ENCODE measurements around the gene OSCP1.

The OSCP1 gene

GRCh38 chr1:36446271-36446670, 4.0 kb downstream of the OSCP1 start:
- peak; percentile 49 for DNase-seq

GRCh38 chr1:36443297-36443696, 7.0 kb downstream of the OSCP1 start:
- DNase-seq = no peak

DNA sequence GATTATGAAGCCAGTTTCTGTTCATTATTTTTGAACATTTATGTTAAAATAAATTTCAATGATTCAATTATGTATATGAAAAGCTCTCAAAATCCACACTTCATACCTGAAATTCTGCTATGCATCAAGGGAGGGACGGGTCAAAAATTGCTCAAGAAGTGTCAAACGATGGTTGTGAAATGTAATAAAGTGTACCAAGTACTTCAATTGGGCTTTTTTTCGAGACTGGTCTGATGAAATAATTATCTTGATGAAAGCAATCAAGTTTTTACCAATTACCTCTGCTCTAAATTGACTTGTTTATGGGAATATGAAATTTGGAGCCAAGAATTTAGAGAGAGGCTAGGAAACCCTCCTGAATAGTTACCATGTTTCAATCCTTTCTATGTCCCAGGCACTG, 7.9 kb downstream of the OSCP1 start:
- DNase-seq = no peak

GRCh38 chr1:36440646-36441045, 9.6 kb downstream of the OSCP1 start:
- no peak for DNase-seq

DNA sequence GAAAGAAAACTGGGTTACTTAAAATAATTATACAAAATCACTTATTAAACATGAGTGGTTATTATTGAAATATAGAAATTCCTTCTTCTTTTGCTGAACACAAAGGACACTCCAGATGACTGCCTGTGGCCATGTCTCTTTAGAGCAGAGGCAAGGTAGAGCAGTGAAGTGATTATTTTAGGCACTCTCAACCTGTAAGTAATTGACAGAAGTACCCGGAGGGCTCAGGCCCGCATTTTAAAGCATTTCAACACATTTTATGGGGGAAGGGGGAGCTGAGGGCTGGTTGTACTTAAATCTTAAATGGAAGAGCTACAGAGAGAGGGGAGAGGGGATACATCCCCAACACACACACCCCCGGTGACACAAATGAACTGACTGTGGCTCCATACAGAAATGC, 10.2 kb downstream of the OSCP1 start:
- no peak for DNase-seq

DNA sequence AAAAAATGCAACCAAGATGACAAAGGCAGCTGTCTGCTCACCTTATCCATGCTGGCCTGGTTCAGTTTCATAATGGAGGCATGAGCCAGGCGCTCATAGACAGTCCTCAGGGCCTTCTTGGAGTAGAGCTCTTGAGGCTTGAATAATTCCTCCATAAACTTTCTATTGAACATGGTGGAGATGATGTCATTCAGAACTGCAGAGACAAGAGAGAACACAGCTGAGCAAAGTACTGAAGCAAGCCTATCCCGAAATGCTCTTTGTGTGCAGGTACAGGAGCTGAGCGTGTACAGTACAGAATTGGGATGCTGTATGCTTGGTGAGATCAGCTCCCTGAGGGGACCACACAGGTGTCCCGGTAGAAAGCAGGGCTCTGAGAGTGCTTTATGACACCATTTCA, 11.5 kb downstream of the OSCP1 start:
- DNase-seq = no peak

DNA sequence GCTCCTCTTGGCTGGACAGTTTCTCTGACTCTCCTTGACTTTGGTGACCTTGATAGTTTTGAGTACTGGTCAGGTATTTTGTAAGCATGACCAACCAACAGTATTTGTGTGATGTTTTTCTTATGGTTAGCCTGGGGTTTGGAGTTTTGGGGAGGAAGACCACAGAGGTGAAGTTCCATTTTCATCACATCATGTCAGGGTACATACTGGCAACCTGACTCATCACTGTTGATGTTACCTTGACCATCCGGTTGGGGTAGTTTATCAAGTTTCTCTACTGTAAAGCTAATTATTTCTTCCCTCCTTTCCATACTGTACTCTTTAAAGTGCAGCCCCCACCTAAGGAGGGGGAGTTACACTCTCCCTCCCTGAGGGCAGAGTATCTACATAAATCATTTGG, 13.4 kb downstream of the OSCP1 start:
- no peak for DNase-seq

GRCh38 chr1:36433102-36433501, 17.1 kb downstream of the OSCP1 start:
- DNase-seq = no peak

DNA sequence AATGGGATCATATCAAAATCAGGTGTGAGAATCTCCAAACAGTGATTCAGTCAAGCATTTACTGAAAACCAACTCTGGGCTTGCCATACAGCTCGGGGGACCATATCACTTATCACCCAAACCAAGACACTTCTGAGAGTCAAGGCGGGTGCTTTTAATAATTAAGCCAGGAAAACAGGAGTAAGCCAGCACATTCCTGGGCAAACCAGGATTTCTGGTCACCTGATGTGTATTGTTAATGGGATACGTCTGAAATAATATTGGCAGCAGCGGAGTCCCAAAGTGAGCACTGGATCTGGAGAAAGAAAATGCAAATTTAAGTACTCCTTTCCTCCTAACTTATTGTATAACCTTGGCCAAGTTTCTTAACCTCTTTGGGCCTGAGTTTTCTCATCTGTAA, 17.6 kb downstream of the OSCP1 start:
- DNase-seq = no peak

DNA sequence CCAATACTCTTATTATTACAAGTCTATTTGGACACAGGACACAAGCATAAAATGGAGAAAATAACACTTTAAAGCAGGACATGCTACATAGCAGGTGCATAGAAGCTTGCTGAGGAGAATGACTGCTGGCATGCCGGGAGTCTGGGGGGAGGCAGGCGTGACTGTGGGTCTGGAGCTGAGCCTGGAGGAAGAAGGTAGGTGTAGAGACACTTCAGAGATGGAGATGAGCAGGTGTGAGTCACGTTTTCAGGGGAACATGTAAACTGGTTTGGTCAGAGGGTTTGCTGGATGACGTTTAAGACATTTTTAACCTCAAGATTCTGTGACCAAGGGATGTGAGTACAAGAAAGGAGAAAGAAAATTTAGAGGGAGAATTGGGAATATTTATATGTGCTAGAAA, 24.5 kb downstream of the OSCP1 start:
- DNase-seq = no peak

GRCh38 chr1:36421649-36422048, 28.6 kb downstream of the OSCP1 start:
- DNase-seq = no peak

DNA sequence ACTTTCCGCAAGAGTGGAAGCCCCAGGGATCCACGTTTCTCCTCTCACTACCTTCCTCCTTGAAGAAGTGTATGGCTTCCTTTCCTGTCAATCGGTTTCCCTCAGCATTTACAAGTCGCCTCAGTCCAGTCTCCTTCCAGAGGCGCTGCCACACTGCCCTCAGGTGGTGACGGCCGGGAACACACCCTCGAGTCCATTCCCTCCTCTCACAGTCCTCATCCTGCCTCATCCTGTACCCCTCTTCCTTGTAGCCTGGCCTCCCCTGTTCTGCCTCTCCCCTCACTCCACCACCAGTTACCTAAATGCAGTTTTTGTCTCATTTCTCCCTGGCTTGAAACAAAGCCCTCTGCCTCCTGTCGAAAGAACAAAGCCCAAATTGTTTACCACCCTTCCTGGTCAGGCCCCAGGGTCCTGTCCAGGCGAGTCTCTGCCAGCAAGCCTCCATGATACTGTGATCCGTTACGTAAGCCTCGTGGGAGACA, 29.4 kb downstream of the OSCP1 start:
- peak; percentile 72 for DNase-seq

- no peak for DNase-seq
These were observed 29.8 kb downstream of the OSCP1 start for GRCh38 chr1:36420409-36420808.

- no peak for DNase-seq
These were observed 30.7 kb downstream of the OSCP1 start for GRCh38 chr1:36419569-36419968.

DNA sequence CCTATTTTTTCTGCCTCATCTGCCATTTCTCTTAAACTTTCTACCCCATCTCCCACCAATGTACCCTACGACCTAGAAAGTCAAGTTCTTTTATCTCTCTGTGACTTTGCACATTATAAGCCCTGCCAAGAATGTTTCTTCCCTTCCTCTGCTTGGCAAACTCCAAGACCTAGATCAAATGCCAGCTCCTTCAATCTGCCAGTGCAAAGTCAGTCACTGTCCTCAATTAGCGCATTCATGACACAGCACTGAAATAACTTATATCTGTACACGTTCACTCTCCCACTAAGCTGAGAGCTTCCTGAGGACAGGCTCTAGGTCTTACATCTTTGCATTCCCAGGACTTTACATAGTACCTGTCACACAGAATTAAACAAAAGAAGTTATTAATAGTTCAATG, 31.1 kb downstream of the OSCP1 start:
- DNase-seq = no peak

GRCh38 chr1:36417931-36418330, 32.3 kb downstream of the OSCP1 start:
- no peak for DNase-seq

DNA sequence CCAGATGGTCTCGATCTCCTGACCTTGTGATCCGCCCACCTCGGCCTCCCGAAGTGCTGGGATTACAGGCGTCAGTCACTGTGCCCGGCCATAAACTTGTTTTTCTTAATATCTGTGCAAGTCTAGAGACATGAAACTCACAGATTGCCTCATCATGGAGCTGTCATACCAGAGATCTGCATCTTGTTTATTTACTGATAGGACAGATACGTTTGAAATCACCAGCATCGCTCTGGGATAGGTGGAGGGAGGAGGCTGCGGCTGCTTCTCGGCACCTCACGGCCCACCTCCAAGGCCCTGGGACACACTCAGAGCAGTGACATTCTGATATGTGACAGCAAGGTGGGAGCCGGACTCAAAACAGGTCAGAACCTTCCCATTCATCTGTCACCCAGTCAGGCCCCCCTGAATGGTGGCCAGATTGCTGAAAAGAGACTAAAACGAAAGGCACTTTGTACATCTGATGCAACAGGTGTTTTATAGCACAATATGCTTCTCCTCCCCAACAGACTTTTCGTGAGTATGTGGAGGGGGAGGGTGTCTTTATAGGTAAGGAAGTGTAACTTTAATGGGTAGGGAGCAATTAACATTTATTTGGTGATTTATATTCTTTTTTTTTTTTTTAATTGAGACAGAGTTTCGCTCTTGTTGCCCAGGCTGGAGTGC, 34.5 kb downstream of the OSCP1 start:
- no peak for DNase-seq

DNA sequence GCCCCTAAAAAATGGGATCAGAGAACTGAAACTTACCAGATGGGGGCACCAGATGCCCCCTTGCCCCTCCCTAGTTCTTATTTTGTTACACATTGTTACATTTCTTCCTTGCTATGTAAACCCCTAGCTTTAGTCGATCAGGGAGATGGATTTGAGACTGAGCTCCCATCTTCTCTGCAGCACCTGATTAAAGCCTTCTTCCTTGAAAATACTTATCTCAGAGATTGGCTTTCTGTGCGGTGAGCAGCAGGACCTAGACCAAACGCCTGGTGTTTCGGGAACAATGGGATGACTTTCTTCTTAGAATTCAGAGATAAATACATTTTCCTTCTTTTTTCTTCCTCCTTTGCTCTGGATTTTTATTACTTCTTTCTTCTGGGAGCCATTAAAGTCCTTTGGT, 35.9 kb downstream of the OSCP1 start:
- no peak for DNase-seq

GRCh38 chr1:36411674-36412648, 38.3 kb downstream of the OSCP1 start:
- DNase-seq = peak; percentile 3

GRCh38 chr1:36408479-36408878, 41.8 kb downstream of the OSCP1 start:
- no peak for DNase-seq

DNA sequence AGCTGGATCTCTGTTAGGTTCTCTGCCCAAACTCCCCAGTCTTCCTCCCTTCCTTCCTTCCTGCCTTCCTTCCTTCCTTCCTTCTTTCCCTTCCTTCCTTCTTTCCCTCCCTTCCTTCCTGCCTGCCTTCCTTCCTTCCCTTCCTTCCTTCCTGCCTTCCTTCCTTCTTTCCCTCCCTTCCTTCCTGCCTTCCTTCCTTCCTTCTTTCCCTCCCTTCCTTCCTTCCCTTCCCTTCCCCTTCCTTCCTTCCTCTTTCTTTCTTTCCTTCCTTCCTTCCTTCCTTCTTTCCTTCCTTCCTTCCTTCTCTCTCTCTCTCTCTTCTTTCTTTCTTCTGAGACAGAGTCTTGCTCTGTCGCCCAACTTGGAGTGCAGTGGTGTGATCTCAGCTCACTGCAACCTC, 43.8 kb downstream of the OSCP1 start:
- DNase-seq = no peak

- no peak for DNase-seq
These were observed 47.8 kb downstream of the OSCP1 start for GRCh38 chr1:36402504-36402890.

- DNase-seq = no peak
These were observed 48.4 kb downstream of the OSCP1 start for GRCh38 chr1:36401602-36402503.
